ENCODE results near the gene HPN.
A peak's percentile ranks its signal among the peaks of the same experiment; 100 is the strongest.
"Not testable (repeated sequence)": the region's sequence is repeated elsewhere in the genome, so short reads cannot be mapped to it uniquely, and the experiment has no call there.

The HPN gene

GRCh38 chr19:35028600-35028885 lies 13.0 kb upstream of the HPN start:
- not testable (repeated sequence) for DNase-seq

- DNase-seq, result not testable (repeated sequence)
Observed at GRCh38 chr19:35029275-35029736, 12.2 kb upstream of the HPN start.

- no peak for DNase-seq
Observed at GRCh38 chr19:35029737-35030256, 11.7 kb upstream of the HPN start.

DNA sequence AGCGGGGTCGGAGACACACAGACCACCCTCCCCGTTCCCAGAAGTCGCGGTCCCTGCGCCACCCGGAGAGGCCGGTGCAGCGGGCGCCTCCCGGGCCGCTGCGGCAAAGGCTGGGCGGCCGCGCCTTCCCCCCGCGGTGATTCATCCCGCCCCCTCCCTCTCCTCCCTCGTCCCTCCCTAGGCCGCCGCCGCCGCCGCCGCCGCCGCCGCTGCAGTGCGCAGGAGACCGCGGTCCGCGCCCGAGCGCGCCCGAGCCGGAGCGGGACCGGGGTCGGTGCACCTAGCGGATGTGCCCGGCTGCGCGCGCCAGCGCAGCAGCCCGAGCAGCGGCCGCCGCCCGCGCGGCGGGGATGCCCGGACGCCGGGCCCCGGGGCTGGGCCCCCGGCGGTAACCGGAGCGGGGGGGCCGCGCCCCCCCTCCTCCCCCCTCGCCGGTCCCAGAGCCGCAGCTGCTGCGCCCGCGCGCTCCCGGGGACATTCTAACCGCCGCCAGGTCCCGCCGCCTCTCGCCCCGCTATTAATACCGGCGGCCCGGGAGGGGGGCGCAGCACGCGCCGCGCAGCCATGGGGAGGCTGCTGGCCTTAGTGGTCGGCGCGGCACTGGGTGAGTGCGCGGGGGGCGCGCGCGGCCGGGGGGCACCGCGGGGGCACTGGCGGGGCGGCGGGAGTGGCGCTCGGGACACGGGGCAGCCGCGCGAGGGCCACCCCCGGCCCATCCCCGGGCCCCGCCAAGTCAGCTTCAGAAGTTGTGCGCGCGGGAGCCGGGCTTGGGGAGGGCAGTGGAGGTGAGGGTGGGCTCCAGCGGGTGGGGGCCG lies 11.1 kb upstream of the HPN start, which contains the start of gene SCN1B:
Gene SCN1B, plus strand, starts transcription at position 214 of the 815 bp plus-strand sequence. Its CDS starts 351 bp downstream, at position 565.
- DNase-seq, result peak; percentile 40

- DNase-seq, result no peak
Observed at GRCh38 chr19:35031072-35031881, 10.2 kb upstream of the HPN start.

GRCh38 chr19:35032356-35032865 lies 9.1 kb upstream of the HPN start:
- no peak for DNase-seq

DNA sequence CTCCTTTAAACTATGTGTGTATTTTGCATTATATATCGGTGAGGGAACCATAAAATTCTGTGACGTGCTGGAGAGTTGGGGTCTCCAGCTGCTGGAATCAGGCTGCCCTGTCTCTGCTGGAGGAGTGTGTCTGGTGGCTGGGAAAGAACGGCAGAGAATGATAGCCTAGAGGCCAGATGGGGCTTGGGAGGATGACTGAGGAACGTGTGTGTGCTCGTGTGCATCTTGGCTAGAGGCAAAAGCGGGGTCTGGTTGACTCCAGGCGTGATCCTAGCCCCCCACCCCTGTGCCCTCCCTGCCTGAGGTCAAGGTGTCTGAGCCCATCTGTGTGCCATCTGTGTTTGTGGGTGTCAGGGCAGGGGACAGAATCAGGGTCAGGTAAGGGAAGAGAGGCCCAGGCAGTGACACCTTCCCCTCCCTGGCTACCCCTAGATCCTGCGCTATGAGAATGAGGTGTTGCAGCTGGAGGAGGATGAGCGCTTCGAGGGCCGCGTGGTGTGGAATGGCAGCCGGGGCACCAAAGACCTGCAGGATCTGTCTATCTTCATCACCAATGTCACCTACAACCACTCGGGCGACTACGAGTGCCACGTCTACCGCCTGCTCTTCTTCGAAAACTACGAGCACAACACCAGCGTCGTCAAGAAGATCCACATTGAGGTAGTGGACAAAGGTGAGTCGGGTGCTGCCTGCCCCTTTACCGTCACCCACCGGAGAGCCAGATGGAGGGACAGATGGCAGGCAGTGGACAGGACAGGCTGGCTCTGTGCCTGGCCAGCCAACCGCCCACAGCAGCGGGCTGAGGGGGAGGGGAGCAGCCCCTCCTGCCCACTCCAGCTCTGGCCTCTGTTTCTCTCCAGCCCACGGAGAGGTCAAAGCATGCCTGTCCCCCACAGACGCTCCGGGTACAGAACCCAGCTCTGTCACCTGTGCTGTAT lies 8.2 kb upstream of the HPN start:
- no peak for DNase-seq

DNA sequence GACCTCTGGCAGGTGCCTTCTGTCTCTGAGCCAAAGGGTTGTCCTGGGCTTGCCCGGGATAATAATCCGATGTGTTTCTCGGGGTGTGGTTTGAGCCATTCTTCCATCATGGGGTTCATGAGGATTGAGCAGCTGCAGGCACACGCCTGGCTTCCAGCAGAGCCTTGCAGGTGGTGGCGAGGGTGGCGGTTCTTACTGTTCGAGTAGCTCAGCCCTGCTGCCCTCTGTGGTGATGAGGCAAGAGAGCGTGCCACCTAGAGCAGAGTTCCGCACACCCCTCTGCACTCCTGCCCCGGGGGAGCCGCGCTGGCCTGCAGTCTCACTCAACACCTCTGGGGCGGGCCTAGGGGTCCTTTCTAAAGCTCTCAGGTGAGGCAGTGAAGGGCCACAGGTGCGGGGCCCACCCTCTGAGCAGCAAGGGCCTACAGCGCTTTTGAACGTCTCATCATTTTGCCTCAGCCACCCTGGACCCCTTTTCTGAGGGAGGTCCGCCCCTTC lies 7.5 kb upstream of the HPN start:
- no peak for DNase-seq

- no peak for DNase-seq
Observed at GRCh38 chr19:35034588-35035382, 6.7 kb upstream of the HPN start.

DNA sequence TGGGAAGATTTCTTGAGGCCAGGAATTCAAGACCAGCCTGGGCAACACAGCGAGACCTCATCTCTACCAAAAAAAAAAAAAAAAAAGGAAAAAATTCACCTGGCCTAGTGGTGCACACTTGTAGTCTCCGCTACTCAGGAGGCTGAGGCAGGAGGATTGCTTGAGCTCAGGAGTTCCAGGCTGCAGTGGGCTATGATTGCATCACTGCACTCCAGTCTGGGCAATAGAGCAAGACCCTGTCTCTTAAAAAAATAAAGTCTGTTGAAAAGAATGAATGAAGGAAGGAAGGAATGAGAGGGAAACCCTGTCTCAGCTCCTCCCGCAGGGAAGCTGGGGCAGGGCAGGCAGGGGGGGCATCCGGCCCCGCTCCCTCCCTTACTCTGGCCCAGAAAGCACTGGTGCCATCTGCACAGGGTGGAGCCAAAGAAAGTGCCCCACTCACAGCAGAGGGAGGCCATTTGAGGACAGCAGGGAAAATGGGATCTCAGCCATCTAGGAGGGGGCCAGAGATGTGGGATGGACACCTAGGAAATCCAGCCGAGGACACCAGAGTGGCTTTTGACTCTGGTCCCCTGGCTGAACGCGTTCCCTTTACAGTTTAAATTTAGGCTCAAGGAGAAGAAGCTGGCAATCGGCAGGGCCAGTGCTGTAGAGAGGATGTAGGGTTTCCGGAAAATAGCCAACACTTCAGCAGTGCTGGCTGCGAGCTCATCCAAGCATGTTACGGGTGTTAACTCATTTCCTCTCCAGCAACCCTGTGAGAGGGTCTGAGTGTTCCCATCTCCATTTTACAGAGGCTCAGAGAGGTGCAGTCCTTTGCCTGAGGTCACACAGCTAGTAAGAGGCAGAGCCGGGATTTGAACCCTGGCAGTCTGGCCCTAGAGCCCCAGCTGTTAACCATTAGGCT lies 3.6 kb upstream of the HPN start:
- DNase-seq, result no peak

DNA sequence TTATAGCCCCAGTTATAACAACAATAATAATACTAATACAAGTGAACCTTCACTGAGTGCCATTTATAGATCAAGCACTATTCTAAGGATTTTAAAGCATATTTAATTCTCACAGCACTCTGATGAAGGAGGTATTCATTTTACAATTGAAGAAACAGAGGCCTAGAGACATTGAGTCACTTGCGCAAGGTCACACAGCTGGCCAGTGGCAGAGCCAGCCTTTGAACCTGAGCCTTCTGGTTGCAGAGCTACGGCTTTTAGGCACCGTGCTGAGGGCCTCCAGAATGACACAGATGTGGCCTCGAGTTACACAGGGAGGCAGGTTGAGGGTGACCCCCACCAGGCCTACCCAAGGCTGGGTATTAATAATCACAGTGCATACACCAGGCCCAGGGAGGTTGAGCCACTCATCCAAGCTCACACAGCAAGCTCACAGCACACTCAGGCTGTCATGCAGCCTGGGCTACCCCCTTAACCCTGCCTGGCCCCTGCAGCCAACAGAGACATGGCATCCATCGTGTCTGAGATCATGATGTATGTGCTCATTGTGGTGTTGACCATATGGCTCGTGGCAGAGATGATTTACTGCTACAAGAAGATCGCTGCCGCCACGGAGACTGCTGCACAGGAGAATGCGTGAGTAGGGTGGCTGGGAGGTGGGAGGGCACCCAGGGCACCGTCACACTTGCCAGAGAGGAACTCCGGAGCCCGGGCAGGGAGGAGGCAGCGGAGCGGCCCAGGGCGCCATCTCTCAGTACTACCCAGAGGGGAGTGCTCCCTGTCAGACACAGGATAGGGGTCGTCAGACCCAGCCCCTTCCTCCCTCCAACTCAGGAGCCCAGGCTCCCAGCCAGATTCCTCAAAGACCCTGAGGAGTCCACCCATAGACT lies 2.7 kb upstream of the HPN start:
- no peak for DNase-seq

- no peak for DNase-seq
Observed at GRCh38 chr19:35039881-35040825, 1.4 kb upstream of the HPN start.

DNA sequence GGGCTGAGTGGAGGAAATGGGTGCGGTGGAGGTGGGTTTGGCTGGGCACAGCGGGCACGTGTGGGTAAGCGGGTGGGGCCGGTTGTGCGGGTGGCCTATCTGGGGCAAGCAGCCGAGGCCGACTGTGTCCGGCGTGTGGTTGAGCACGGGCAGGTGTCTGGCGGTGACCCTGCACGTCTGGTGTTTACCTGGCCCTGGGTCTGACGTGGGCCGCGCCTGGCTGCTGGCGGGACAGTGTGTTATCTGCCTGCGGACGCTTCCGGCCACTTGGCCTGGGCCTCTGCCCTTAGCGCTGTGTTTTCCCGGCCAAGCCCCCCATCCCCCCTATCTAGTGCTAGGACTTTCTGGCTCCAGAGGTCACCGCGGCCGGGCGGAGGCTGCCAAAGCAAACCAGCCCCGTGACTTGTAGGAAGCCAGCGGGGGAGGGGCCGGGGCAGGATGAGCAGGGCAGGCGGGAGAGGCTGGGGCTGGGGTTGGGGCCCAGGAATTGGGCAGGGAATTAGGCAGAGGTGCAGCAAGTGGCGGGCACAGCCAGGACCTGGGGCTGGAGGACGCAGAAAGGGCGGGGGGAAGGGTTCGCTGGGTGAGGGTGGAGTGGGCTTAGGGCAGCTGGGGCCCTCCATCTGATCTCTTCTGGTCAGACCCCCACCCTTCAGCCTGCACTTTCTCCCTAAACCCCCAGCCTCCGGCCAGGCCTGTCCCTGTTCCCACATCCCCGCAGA lies 534 bp upstream of the HPN start:
- DNase-seq, result no peak

- DNase-seq, result no peak
Observed at GRCh38 chr19:35042056-35042730, 672 bp downstream of the HPN start.

GRCh38 chr19:35042954-35043604 lies 1.6 kb downstream of the HPN start:
- DNase-seq, result no peak

DNA sequence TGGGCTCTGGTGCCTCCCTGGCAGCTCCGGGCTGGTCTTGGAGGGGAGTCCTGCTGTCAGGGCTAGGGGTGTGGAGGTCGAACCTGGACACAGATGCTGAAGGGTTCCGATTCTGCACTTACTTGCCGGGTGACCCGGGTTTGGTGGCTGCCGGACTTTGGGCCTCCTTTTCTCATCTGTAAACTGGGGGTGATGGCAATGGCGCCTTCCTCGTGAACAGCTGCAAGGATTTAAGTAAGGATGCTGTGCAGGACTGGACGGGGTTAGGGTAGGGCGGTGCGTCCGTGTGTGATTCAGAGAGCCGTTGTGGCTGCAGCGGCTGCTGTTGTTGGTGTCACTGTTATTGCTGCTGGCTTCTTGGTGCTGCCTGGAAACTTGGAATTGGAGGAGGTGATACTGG lies 2.4 kb downstream of the HPN start:
- DNase-seq, result no peak

Data from activated CD4-positive, alpha-beta T cell treated with anti-CD3 and anti-CD28 coated beads, Interleukin-2, amount 50 U/mL, for 16 hours (primary cell).